GM12873 (cell line): ENCODE measurements around the gene ZNF333.

Source experiments
- TF ChIP-seq, protein P1 (sequence below): IDR thresholded peaks from 2 replicates; pipeline ENCODE4 v1.5.1; 2012; ENCODE audit warnings: low read depth, mild to moderate bottlenecking, moderate library complexity, low read length, control low read depth; ENCODE audit not compliant: insufficient read depth; ENCODE audit errors: missing control alignments

The ZNF333 gene

DNA sequence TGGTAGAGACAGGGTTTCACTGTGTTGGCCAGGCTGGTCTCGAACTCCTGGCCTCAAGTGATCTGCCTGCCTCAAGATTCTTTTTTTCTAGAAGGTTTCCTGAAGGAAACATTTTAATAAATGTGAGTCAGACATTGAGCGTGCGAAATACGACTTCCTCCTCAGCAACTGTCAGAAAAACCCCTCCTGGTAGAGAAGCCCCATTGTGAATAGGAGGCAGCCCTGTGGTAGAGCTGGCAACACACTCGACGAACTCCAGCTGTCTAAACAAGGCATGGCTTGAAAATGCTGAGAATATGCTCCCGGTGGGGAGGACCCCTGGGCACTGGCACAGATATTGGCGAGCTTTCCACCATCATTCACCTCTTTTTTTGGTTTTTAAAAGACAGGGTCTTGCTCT lies 9.8 kb downstream of the ZNF333 start:
- TF ChIP-seq, protein P1, sequence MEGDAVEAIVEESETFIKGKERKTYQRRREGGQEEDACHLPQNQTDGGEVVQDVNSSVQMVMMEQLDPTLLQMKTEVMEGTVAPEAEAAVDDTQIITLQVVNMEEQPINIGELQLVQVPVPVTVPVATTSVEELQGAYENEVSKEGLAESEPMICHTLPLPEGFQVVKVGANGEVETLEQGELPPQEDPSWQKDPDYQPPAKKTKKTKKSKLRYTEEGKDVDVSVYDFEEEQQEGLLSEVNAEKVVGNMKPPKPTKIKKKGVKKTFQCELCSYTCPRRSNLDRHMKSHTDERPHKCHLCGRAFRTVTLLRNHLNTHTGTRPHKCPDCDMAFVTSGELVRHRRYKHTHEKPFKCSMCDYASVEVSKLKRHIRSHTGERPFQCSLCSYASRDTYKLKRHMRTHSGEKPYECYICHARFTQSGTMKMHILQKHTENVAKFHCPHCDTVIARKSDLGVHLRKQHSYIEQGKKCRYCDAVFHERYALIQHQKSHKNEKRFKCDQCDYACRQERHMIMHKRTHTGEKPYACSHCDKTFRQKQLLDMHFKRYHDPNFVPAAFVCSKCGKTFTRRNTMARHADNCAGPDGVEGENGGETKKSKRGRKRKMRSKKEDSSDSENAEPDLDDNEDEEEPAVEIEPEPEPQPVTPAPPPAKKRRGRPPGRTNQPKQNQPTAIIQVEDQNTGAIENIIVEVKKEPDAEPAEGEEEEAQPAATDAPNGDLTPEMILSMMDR, result no peak

DNA sequence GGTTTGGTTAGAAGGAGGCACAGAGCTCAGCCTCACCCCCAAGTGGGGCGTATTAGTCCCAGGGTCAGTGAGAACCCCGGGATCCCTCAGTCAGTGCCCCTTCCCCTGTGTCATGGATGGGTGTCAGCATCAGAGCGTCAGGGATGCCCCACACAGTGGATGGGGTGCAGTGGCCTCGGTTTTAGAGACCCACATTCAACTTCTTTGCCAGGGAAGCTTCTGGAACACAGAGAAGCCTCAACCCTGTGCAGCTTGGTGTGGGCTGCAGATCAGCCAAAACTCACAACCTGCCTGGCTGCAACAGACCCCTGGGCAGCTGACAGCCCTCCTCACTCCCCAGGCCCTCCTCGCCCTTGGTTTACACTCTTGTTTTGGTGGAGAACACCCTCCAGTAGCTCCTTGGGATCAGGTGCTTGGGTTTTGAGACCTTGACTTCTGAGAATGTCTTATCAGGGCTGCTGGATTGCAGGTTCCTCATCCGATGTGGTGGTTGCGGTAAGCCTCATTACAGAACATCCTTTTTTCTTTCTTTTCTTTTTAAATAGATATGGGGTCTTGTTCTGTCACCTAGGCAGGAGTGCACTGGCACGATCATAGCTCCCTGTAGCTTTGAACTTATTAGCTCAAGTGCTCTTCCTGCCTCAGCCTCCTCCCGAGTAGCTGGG lies 11.0 kb downstream of the ZNF333 start:
- TF ChIP-seq, protein P1, result no peak

DNA sequence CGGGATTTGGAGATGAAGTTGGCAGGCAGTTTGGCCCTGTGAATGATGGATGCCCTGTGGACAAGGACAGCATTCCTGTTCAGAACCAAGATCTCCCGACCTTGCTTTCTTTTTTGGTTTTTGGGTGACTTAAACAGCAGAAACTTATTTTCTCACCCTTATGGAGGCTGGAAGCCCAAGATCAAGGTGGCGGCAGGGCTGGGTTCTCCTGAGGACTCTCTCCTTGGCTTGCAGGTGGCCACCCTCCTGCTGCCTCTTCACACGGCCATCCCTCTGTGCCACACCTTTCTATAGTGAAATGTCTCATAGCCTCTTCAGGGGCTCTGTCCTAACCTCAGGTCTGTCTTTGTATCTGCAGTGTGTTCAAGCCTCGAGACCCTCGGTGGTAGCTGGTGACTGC lies 14.0 kb downstream of the ZNF333 start:
- TF ChIP-seq, protein P1, result no peak

DNA sequence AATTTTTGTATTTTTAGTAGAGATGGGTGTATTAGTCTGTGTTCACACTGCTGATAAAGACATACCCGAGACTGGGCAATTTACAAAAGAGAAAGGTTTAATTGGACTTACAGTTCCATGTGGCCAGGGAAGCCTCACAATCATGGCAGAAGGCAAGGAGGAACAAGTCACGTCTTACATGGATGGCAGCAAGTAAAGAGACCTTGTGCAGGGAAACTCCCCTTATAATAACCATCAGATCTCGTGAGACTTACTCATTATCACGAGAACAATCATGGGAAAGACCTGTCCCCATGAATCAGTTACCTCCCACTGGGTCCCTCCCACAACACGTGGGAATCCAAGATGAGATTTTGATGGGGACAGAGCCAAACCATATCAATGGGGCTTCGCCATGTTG lies 14.6 kb downstream of the ZNF333 start:
- TF ChIP-seq, protein P1, result no peak

DNA sequence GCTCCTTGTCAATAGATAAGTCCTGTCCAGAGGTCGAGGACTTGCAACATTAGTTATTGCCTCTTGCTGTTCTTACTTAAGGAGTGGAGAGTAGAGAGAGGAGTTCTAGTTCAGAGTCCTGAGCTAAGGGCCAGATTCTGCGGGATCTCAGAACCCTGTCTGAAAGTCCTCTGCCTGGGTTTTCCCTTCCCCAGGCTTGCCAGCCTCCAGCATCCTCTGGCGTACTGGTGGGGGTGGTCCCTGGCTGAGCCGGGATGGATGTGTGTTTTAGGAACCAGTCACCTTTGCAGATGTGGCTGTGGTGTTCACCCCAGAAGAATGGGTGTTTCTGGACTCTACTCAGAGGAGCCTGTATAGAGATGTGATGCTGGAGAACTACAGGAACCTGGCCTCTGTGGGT lies 26.0 kb downstream of the ZNF333 start:
- TF ChIP-seq, protein P1, result no peak

DNA sequence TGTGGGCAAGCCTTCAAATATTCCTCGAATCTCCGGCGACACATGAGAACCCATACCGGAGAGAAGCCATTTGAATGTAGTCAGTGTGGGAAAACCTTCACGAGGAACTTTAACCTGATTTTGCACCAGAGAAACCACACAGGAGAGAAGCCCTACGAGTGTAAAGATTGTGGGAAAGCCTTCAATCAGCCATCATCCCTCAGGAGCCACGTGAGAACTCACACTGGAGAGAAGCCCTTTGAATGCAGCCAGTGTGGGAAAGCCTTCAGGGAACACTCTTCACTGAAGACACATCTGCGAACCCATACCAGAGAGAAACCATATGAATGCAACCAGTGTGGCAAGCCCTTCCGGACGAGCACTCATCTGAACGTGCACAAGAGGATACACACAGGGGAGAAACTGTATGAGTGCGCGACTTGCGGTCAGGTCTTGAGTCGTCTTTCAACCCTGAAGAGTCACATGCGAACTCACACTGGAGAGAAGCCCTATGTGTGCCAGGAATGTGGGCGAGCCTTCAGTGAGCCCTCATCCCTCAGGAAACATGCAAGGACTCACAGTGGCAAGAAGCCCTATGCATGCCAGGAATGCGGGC lies 28.8 kb downstream of the ZNF333 start:
- TF ChIP-seq, protein P1, result no peak

DNA sequence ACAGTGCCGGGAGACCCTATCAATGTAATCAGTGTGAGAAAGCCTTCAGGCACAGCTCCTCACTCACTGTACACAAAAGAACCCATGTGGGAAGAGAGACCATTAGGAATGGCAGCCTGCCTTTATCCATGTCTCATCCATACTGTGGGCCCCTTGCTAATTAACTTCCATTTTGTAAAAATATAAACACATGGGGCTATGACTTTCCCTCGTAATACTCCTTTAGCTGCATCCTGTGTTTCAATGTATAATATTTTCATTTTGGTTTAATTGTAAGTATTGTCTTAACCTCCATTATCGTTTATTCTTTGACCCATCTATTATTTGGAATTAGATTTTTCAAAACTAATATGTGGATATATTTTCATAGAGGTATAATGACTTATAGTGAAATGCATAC lies 29.3 kb downstream of the ZNF333 start:
- TF ChIP-seq, protein P1, result no peak
